SK-N-MC (cell line): ENCODE measurements around the gene AP5M1.

Experiments
- EZH2 ChIP-seq: fragments of 200-600 bp; sonication (generic); IDR thresholded peaks from one replicate; pipeline ENCODE4 v1.6.1; 2017; ENCODE audit warnings: antibody characterized with exemption
- POLR2AphosphoS5 ChIP-seq: IDR thresholded peaks from 2 replicates; pipeline ENCODE4 v1.6.1; 2012; ENCODE audit warnings: mild to moderate bottlenecking, low read depth, low read length, borderline replicate concordance

DNA sequence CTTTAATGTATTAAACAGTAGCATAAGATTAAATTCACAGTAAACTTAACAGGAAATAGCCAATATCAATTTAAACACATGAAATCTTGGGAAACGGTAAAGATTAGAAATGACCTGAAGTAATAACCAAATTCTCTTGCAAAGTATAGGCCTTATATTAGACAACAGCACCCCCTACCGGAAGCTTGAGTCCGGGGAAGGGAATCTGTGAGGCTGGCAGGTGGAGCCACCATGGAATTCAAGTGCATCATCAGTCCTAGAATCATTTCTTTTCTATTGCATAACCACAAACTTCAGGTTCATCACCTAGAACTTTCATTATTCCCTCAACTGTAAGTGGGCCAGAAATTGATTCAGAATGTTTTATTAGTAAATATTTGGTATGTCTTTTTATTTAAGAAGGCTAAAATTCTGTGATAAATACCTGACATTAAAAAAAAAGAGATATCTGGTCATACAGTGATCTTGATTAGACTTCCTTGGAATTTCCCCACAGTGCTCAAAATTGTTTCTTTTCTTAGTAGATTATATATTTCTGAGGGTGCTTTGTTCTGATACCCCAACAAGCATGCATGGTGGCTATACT is 48.6 kb downstream of the AP5M1 start:
- TF ChIP-seq POLR2AphosphoS5 (no peak), EZH2 (no peak)
